HG02852 (cell line): ENCODE measurements around the gene FAM107B.
"Not testable (repeated sequence)": the region's sequence is repeated elsewhere in the genome, so short reads cannot be mapped to it uniquely, and the experiment has no call there.

Source experiments
- ATAC-seq: cut with Tn5 transposase; IDR thresholded peaks from one replicate; pipeline ENCODE4 v1.9.1; 2021; ENCODE audit warnings: mild to moderate bottlenecking, moderate library complexity; ENCODE audit not compliant: unreplicated experiment

The FAM107B gene

GRCh38 chr10:14639637-14640036 is 135.1 kb downstream of the FAM107B start:
- no peak for ATAC-seq

DNA sequence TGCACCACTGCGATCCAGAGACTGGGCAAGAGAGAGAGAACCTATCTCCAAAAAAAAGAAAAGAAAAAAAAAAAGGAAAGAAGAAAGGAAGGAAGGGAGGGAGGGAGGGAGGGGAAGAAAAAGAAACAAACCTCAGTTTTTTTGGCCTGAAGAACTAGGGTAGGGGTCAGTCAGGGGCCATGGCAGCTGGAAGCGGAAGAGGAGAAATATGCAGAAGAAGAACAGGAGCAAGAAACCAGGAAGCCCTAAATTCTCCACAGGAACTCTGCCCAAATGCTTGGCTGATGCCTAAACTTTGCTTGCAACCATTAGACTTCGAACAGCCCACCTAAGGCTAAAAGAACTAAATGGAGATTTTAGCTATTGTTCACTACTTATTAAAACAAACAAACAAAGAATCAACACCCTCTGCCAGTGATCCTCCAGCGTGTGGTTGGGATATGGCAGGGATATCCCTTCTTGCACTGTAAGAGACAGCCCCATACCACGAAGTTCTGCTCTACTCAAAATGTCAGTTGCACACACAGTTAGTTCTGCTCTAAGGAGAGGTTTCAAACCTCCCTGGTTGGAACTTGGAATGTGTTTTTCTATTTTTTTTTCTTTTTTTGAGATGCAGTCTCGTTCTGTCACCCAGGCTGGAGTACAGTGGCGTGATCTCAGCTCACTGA is 139.5 kb downstream of the FAM107B start:
- no peak for ATAC-seq

GRCh38 chr10:14634572-14634971 is 140.1 kb downstream of the FAM107B start:
- ATAC-seq = not testable (repeated sequence)

GRCh38 chr10:14625765-14626525 is 148.8 kb downstream of the FAM107B start:
- ATAC-seq = no peak

DNA sequence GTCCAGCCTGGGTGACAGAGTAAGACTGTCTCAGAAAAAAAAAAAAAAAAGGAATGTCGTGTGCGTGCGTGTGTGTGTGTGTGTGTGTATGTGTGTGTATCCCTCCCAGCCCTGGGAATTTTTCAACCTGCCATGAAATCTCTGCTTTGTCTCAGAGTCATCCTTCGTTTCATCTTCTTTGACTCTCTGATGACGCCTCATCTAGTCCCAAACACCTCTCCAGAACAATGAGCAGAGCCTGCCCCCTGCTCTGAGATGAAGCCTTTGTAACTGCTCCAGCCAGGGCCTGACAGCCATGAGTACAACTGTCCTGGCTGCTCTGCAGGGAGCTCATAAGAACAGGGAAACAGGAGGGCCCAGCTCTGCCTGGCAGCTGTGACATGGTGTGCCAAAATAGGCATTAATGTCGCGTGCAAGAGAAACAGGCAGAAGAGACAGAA is 149.5 kb downstream of the FAM107B start:
- no peak for ATAC-seq

GRCh38 chr10:14624600-14624999 is 150.1 kb downstream of the FAM107B start:
- ATAC-seq = no peak

GRCh38 chr10:14623931-14624330 is 150.8 kb downstream of the FAM107B start:
- no peak for ATAC-seq

DNA sequence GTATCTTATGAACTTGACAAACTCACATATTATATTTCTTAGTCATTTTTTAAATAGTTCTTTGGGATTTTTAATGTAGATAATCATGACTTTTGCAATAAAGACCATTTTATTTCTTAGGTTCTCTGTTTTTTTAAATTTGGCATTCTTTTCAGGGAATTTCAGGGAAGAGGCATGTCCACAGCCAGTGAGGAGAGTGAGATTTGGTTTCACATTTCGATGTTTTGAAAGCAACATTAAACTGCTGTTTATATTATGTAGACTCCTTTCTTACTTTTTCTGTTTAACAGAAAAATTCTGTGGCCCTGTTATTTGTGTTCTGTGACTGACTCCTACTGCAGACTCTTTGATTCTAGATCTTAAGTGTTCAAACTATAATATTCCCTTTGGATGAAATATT is 153.7 kb downstream of the FAM107B start:
- no peak for ATAC-seq

GRCh38 chr10:14618674-14619073 is 156.0 kb downstream of the FAM107B start:
- ATAC-seq = no peak

GRCh38 chr10:14617852-14618251 is 156.8 kb downstream of the FAM107B start:
- no peak for ATAC-seq

GRCh38 chr10:14616955-14617730 is 157.6 kb downstream of the FAM107B start:
- ATAC-seq = no peak

DNA sequence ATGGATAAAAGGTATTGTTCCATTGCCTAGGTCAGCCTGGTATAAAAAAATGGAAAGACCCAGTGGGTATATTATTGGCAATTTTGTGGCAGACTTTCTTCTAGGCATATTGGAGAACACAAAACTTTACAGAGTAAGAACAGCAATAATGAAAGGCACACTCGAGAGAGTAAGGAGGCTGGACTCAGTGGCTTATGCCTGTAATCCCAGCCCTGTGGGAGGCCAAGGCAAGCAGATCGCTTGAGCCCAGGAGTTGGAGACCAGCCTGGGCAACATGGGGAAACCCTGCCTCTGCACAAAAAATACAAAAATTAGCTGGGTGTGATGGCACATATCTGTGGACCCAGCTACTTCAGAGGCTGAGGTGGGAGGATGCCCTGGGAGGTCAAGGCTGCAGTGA is 158.2 kb downstream of the FAM107B start:
- no peak for ATAC-seq

- ATAC-seq = no peak
Measured at GRCh38 chr10:14613588-14613920, 161.1 kb downstream of the FAM107B start.

DNA sequence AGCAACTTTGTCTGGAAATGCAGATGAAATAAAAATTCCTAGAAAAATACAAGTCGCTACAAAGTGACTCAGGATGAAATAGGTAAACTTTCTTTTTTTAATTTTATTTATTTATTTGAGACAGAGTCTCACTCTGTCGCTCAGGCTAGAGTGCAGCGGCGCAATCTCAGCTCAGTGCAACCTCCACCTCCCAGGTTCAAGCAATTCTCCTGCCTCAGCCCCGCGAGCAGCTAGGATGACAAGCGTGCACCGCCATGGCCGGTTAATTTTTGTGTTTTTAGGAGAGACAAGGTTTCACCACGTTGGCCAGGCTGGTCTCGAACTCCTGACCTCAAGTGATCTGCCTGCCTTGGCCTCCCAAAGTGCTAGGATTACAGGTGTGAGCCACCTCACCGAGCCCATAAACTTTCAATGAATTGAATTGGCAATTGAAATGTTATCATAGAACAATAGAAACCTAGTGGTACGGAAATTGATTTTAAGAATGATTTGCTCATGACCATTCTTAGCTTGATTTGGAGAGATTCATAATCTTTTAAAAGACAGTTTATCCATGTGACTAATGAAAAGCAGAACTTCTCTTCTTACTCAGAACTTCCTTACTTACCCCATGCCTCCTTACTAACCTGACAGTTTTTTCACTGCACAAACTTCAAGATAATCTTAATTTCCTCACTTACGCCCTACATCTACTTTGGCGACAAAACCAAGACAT is 161.7 kb downstream of the FAM107B start:
- no peak for ATAC-seq

GRCh38 chr10:14611968-14612693 is 162.6 kb downstream of the FAM107B start:
- no peak for ATAC-seq

DNA sequence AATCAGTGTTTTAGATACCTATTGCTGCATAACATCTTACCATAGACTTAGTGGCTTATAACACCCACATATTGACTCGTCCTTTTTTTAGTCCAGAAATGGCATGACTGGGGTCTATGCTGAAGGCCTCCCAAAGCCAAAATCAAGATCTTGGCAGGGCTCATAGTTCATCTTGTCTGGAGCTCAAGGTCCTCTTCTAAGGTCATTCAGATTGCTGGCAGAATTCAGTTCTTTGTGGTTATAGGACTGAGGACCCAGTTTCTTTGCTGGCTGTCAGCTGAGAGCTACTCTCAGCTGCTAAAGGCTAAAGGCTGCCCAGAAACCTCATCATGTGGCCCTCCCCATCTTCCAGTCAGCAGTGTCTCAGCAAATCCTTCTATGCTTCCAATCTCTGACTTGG is 165.5 kb downstream of the FAM107B start:
- ATAC-seq = no peak

DNA sequence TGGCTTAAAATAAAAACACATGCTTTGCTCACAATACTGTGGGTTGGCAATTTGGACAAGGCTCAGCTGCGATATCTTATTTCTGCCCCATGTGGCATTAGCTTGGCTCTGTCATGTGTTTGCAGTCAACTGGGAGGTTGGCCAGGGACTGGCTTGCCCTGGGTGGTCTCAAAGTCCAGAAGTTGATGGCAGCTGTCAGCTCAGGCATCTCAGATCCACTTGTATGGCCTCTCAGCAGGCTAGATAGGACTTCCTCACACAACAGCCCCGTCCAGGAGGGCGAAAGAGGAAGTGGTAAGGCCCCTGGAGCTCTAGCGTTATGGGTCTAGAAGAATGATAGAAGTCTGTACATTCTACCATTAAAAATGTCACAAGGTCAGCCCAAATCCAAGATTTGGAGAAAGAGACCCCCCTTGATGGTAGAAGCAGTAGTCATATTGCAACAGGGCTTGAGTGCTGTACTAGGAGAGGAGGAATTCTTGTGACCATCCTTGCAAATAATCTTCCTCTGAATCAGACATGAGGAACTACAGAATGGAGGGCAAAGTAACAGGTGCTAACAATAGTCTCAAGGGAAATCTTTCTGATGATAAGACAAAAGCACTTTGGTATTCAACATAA is 166.2 kb downstream of the FAM107B start:
- no peak for ATAC-seq

- ATAC-seq = no peak
Measured at GRCh38 chr10:14606633-14607032, 168.1 kb downstream of the FAM107B start.

GRCh38 chr10:14605231-14605925 is 169.3 kb downstream of the FAM107B start:
- peak; percentile 55 for ATAC-seq
